ENCODE results near the gene SAP25.

SAP25 gene

GRCh38 chr7:100582041-100582579 is 8.4 kb upstream of the SAP25 start:
- no peak overlapping the region for H3K4me3 ChIP-seq (ENCODE audit: control insufficient read depth, low read depth, low read length)
- TF ChIP-seq CTCF (conservative IDR thresholded peaks at IDR 0.05; ENCODE audit: control insufficient read depth, insufficient read depth, low read depth, low read length) = no peak
- DNase-seq (ENCODE audit: low read depth) = no peak

- no peak overlapping the region for H3K4me3 ChIP-seq (ENCODE audit: control insufficient read depth, low read depth, low read length)
- no peak for TF ChIP-seq CTCF (conservative IDR thresholded peaks at IDR 0.05; ENCODE audit: control insufficient read depth, insufficient read depth, low read depth, low read length)
- DNase-seq (ENCODE audit: low read depth) = no peak
Observed at GRCh38 chr7:100580466-100581283, 7.0 kb upstream of the SAP25 start.

- no peak for TF ChIP-seq CTCF (conservative IDR thresholded peaks at IDR 0.05; ENCODE audit: control insufficient read depth, insufficient read depth, low read depth, low read length)
- no peak overlapping the region for H3K4me3 ChIP-seq (ENCODE audit: control insufficient read depth, low read depth, low read length)
- no peak for DNase-seq (ENCODE audit: low read depth)
Observed at GRCh38 chr7:100578246-100579183, 4.8 kb upstream of the SAP25 start.

GRCh38 chr7:100577507-100577906 is 3.8 kb upstream of the SAP25 start:
- no peak for DNase-seq (ENCODE audit: low read depth)
- no peak overlapping the region for H3K4me3 ChIP-seq (ENCODE audit: control insufficient read depth, low read depth, low read length)
- no peak for TF ChIP-seq CTCF (conservative IDR thresholded peaks at IDR 0.05; ENCODE audit: control insufficient read depth, insufficient read depth, low read depth, low read length)

GRCh38 chr7:100577103-100577502 is 3.4 kb upstream of the SAP25 start:
- no peak overlapping the region for H3K4me3 ChIP-seq (ENCODE audit: control insufficient read depth, low read depth, low read length)
- no peak for TF ChIP-seq CTCF (conservative IDR thresholded peaks at IDR 0.05; ENCODE audit: control insufficient read depth, insufficient read depth, low read depth, low read length)
- DNase-seq (ENCODE audit: low read depth) = no peak

- no peak for DNase-seq (ENCODE audit: low read depth)
- no peak for TF ChIP-seq CTCF (conservative IDR thresholded peaks at IDR 0.05; ENCODE audit: control insufficient read depth, insufficient read depth, low read depth, low read length)
Observed at GRCh38 chr7:100576384-100576993, 2.8 kb upstream of the SAP25 start.

More at GRCh38 chr7:100576384-100576993, 2.8 kb upstream of the SAP25 start:
- no peak overlapping the region for H3K4me3 ChIP-seq (ENCODE audit: control insufficient read depth, low read depth, low read length)
